Suprapubic skin (tissue), 3 donors: ENCODE measurements around the gene DAB1.

Experiments used
- EP300 ChIP-seq: sonication (generic); formaldehyde crosslinking; IDR thresholded peaks from one replicate; pipeline ENCODE4 v1.6.1; 2017; ENCODE audit warnings: antibody characterized with exemption
- POLR2A ChIP-seq, 2 donors: fragments of 450-650 bp; IDR thresholded peaks; one replicate each; pipeline ENCODE4 v1.6.1; 2017; ENCODE audit warnings: antibody characterized with exemption in 2 of 2, mild to moderate bottlenecking in 2 of 2, moderate library complexity in 2 of 2
- TF ChIP-seq, protein P1 (sequence below), 2 donors: fragments of 200-600 bp in 1 of 2; fragments of 450-650 bp in 1 of 2; sonication (generic) in 1 of 2; IDR thresholded peaks; one replicate each; pipeline ENCODE4 v1.5.1; 2016 to 2019; ENCODE audit warnings: antibody characterized with exemption in 2 of 2, mild to moderate bottlenecking in 1 of 2, moderate library complexity in 1 of 2

GRCh38 chr1:57129865-57130264, 294.0 kb downstream of the DAB1 start:
- TF ChIP-seq POLR2A (IDR thresholded peaks at IDR 0.05) (no peak), EP300 (no peak)
- TF ChIP-seq, protein P1, sequence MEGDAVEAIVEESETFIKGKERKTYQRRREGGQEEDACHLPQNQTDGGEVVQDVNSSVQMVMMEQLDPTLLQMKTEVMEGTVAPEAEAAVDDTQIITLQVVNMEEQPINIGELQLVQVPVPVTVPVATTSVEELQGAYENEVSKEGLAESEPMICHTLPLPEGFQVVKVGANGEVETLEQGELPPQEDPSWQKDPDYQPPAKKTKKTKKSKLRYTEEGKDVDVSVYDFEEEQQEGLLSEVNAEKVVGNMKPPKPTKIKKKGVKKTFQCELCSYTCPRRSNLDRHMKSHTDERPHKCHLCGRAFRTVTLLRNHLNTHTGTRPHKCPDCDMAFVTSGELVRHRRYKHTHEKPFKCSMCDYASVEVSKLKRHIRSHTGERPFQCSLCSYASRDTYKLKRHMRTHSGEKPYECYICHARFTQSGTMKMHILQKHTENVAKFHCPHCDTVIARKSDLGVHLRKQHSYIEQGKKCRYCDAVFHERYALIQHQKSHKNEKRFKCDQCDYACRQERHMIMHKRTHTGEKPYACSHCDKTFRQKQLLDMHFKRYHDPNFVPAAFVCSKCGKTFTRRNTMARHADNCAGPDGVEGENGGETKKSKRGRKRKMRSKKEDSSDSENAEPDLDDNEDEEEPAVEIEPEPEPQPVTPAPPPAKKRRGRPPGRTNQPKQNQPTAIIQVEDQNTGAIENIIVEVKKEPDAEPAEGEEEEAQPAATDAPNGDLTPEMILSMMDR (IDR thresholded peaks at IDR 0.05): no peak
